KMS-11 (cell line): ENCODE results near the gene ANKRD6.

Experiments
- H2AFZ ChIP-seq: fragments of 200-600 bp; sonication (generic); 2 replicates; pipeline ENCODE4 v1.6.1; 2016; ENCODE audit warnings: antibody characterized with exemption, mixed run types, low read depth
- H3K27ac ChIP-seq: fragments of 200-600 bp; sonication (generic); 2 replicates; pipeline ENCODE4 v1.6.1; 2016; ENCODE audit warnings: mild to moderate bottlenecking, mixed run types
- H3K27me3 ChIP-seq: fragments of 200-600 bp; sonication (generic); 2 replicates; pipeline ENCODE4 v1.6.1; 2017; ENCODE audit warnings: mild to moderate bottlenecking, low read depth, mixed run types, moderate library complexity; ENCODE audit not compliant: insufficient read depth
- H3K36me3 ChIP-seq: fragments of 200-600 bp; sonication (generic); 2 replicates; pipeline ENCODE4 v1.6.1; 2017; ENCODE audit warnings: mild to moderate bottlenecking, mixed run types; ENCODE audit not compliant: insufficient read depth
- H3K4me1 ChIP-seq: fragments of 200-600 bp; sonication (generic); 2 replicates; pipeline ENCODE4 v1.6.1; 2016; ENCODE audit warnings: mild to moderate bottlenecking, low read depth, mixed run types; ENCODE audit not compliant: poor library complexity, severe bottlenecking
- H3K4me2 ChIP-seq: fragments of 200-600 bp; sonication (generic); 2 replicates; pipeline ENCODE4 v1.7.0; 2016; ENCODE audit warnings: mild to moderate bottlenecking, mixed run types
- H3K4me3 ChIP-seq: fragments of 200-600 bp; sonication (generic); IDR thresholded peaks from 2 replicates; pipeline ENCODE4 v1.6.1; 2017; ENCODE audit warnings: low read depth, low read length, mixed read lengths; ENCODE audit not compliant: insufficient read depth
- H3K79me2 ChIP-seq: fragments of 200-600 bp; sonication (generic); 2 replicates; pipeline ENCODE4 v1.6.1; 2016; ENCODE audit warnings: low read depth, mixed run types; ENCODE audit not compliant: insufficient read depth
- H3K9ac ChIP-seq: fragments of 200-600 bp; sonication (generic); 2 replicates; pipeline ENCODE4 v1.6.1; 2016; ENCODE audit warnings: mild to moderate bottlenecking, mixed run types
- H4K20me1 ChIP-seq: fragments of 200-600 bp; sonication (generic); 2 replicates; pipeline ENCODE4 v1.6.1; 2016; ENCODE audit warnings: mild to moderate bottlenecking, mixed run types; ENCODE audit not compliant: insufficient read depth
- TF ChIP-seq, protein P1 (sequence below): fragments of 200-600 bp; sonication (generic); conservative IDR thresholded peaks from 2 replicates; pipeline ENCODE4 v1.6.1; 2017; ENCODE audit warnings: low read depth, mild to moderate bottlenecking, antibody characterized with exemption, low read length, moderate library complexity, mixed read lengths

ANKRD6 gene

DNA sequence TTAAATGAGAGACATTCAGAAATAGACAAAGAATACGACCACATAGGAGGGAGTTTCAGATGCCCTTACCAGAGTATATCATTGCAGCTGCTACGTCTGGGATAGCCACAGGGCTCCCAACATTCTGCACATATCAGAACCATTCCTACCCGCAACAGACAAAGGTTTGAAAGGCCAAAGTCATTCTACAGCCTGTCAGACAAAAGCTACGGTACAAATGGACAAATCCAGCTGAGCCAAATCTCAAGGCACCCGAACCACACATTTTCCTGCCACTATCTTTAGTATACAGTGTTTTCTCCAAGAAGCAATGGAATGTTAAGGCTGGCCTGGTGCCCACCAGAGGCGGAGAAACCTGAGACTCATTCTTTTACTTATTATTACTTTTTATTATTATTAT is 236.1 kb downstream of the ANKRD6 start:
- H3K27me3 ChIP-seq = no peaks in the 10 kb centered on the region
- H3K27ac ChIP-seq = no peak overlapping the region
- no peak overlapping the region for H3K9ac ChIP-seq
- no peaks in the 10 kb centered on the region for H3K36me3 ChIP-seq
- no peak overlapping the region for H3K4me3 ChIP-seq
- no peaks in the 10 kb centered on the region for H3K4me1 ChIP-seq
- TF ChIP-seq, protein P1, sequence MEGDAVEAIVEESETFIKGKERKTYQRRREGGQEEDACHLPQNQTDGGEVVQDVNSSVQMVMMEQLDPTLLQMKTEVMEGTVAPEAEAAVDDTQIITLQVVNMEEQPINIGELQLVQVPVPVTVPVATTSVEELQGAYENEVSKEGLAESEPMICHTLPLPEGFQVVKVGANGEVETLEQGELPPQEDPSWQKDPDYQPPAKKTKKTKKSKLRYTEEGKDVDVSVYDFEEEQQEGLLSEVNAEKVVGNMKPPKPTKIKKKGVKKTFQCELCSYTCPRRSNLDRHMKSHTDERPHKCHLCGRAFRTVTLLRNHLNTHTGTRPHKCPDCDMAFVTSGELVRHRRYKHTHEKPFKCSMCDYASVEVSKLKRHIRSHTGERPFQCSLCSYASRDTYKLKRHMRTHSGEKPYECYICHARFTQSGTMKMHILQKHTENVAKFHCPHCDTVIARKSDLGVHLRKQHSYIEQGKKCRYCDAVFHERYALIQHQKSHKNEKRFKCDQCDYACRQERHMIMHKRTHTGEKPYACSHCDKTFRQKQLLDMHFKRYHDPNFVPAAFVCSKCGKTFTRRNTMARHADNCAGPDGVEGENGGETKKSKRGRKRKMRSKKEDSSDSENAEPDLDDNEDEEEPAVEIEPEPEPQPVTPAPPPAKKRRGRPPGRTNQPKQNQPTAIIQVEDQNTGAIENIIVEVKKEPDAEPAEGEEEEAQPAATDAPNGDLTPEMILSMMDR = no peak
- no peak overlapping the region for H2AFZ ChIP-seq
- H3K4me2 ChIP-seq = no peak overlapping the region
- H3K79me2 ChIP-seq = no peaks in the 10 kb centered on the region
- H4K20me1 ChIP-seq = no peaks in the 10 kb centered on the region

DNA sequence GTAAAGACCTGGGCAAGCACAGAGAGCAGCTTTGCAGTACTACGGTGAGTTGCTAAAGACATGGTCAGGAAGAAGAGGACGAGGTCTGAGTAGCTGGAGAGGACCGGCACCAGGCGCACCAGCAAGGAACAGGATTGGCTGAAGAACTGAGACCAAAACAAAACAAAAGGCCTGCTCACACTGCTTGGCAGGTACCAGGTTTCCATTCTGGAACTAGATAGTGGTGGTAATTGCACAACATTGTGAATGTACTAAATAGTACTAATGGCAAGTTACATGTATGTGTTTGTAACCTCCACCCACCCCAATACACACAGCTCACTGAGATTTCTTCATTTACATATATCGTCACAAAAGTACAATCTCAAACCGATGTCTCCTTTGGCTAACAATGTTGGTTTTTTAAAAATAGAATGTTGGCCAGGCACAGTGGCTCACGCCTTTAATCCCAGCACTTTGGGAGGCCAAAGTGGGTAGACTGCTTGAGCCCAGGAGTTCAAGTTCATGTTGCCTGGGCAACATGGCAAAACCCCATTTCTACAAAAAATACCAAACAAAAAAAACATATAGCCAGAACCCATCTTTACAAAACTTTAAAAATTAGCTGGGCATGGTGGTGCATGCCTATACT is 238.1 kb downstream of the ANKRD6 start:
- Histone ChIP-seq H4K20me1 (no peaks in the 10 kb centered on the region), H3K27ac (no peak overlapping the region), H3K4me2 (no peak overlapping the region), H3K9ac (no peak overlapping the region), H3K4me3 (no peak overlapping the region), H3K79me2 (no peaks in the 10 kb centered on the region), H3K36me3 (no peaks in the 10 kb centered on the region), H2AFZ (no peak overlapping the region), H3K4me1 (no peaks in the 10 kb centered on the region), H3K27me3 (no peaks in the 10 kb centered on the region)
- TF ChIP-seq, protein P1 = no peak

DNA sequence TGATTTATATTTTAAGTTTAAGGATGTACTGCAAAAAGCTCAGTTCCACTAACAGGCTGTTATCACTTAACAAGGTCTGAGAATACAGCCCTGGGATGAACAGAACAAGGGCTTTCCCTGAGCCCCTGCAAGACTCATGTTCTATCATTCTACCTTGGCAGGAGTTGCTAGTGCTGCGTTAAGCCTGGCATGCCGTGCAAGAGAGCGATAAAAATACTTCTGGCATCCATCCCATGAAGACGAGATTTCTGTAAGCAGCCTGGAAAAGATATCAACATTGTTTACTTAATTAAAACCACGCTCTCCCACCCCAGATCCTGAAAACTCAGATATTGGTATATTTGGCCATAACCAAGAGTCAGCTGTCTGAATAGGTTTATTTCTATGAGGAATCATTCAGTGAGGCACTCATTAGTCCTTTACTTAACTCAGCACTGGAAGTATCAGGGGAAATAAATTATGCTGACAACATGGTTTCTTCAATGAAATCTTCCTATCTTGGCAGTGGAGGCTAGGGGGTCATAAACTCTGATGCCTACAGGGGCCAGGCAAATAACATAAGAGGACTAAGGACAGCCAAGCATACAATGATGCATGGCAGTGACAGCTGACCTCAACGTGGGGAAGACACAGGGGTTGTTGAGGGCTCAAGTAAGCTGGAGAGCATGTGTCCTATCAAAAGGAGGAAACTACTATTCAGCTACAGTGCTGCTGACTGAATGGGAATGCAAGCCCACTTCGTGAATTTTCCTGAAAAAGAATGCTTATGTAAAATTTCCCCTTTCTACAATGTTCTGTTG is 243.2 kb downstream of the ANKRD6 start:
- H3K9ac ChIP-seq = no peak overlapping the region
- no peaks in the 10 kb centered on the region for H3K27me3 ChIP-seq
- no peak overlapping the region for H2AFZ ChIP-seq
- H3K27ac ChIP-seq = no peak overlapping the region
- H3K4me3 ChIP-seq = no peak overlapping the region
- no peaks in the 10 kb centered on the region for H3K4me1 ChIP-seq
- H3K4me2 ChIP-seq = no peak overlapping the region
- H4K20me1 ChIP-seq = no peaks in the 10 kb centered on the region
- H3K36me3 ChIP-seq = no peaks in the 10 kb centered on the region
- TF ChIP-seq, protein P1 = no peak
- no peaks in the 10 kb centered on the region for H3K79me2 ChIP-seq

DNA sequence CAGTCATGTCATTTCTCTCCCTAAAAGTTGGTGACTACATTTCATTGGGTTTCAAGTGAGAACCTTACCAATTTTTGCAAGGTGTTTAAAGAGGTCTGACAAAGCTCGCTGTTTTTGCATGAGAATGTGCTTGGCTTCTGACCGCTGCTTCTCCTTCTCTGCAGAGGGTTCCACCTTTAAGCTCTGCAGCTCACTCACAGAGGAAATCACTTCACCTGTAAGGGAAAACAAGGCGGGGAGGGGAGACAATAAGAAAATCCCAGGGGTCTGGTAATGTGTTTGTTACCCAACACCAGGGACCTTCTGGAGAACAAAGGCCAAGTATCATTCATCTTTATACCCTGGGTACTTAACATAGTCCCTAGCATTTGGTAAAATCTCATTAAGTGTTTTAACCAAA is 245.6 kb downstream of the ANKRD6 start:
- H3K4me3 ChIP-seq = no peak overlapping the region
- no peaks in the 10 kb centered on the region for H4K20me1 ChIP-seq
- no peak overlapping the region for H2AFZ ChIP-seq
- H3K9ac ChIP-seq = no peak overlapping the region
- H3K4me1 ChIP-seq = no peaks in the 10 kb centered on the region
- H3K4me2 ChIP-seq = no peak overlapping the region
- TF ChIP-seq, protein P1 = no peak
- no peaks in the 10 kb centered on the region for H3K36me3 ChIP-seq
- H3K27me3 ChIP-seq = no peaks in the 10 kb centered on the region
- no peaks in the 10 kb centered on the region for H3K79me2 ChIP-seq
- H3K27ac ChIP-seq = no peak overlapping the region
